B cell (primary cell): ENCODE results near the gene HHAT. TPM values are rescaled to one million over a fixed set of nuclear protein-coding genes. Genes with fewer than 3 reads are reported as not detected.

ENCODE experiments used
- ATAC-seq: fragments of 200-7000 bp; cut with Tn5 transposase; one replicate; pipeline ENCODE4 v1.10.0; 2021; ENCODE audit warnings: low read depth, mild to moderate bottlenecking, moderate number of reproducible peaks, moderate library complexity
- CTCF ChIA-PET: fragments of 350-600 bp; sonication (Branson Sonifier 250); formaldehyde crosslinking; loops from one replicate; lab custom pipeline; 2021; ENCODE audit warnings: antibody characterized with exemption, inconsistent platforms; lab: Charles Lee
- POLR2A ChIA-PET: fragments of 350-600 bp; sonication (Branson Sonifier 250); formaldehyde crosslinking; loops from one replicate; lab custom pipeline; 2021; ENCODE audit warnings: antibody characterized with exemption; lab: Charles Lee
- DNase-seq: peaks from one replicate; pipeline ENCODE4 v3.0.0; 2013
- H2AFZ ChIP-seq: 2 replicates; pipeline ENCODE4 v1.6.1; 2012; ENCODE audit warnings: mild to moderate bottlenecking, low read depth, low read length; ENCODE audit not compliant: insufficient read depth, poor library complexity, severe bottlenecking
- H3K27ac ChIP-seq, 2 donors: 1 replicate in 1 of 2; 2 replicates in 1 of 2; pipeline ENCODE4 v1.5.1; 2012 to 2013; ENCODE audit warnings: low read length in 2 of 2, mild to moderate bottlenecking in 2 of 2, moderate library complexity in 1 of 2
- H3K27me3 ChIP-seq, 4 experiments: fragments of 200-600 bp in 1 of 4; sonication (generic) in 1 of 4; replicated peaks in 1 of 4; 1 replicate in 2 of 4; 2 replicates in 2 of 4; pipeline versions ENCODE4 v1.6.1 to v1.7.0; 2013 to 2016; ENCODE audit warnings: low read length in 3 of 4, mild to moderate bottlenecking in 2 of 4, mixed read lengths in 1 of 4, moderate library complexity in 1 of 4; ENCODE audit not compliant: insufficient read depth in 4 of 4, control insufficient read depth in 3 of 4; ENCODE audit errors: control extremely low read depth in 1 of 4
- H3K36me3 ChIP-seq, 2 experiments: replicated peaks in 1 of 2; 1 replicate in 1 of 2; 2 replicates in 1 of 2; pipeline versions ENCODE4 v1.6.1 to v1.7.1; 2013; ENCODE audit warnings: low read length in 1 of 2; ENCODE audit not compliant: insufficient read depth in 2 of 2, control insufficient read depth in 1 of 2; ENCODE audit errors: control extremely low read depth in 1 of 2, extremely low read depth in 1 of 2
- H3K4me1 ChIP-seq, 2 donors: fragments of 200-600 bp in 1 of 2; sonication (generic) in 1 of 2; 1 replicate in 1 of 2; 2 replicates in 1 of 2; pipeline versions ENCODE4 v1.5.1 to v1.6.1; 2013 to 2017; ENCODE audit warnings: low read length in 2 of 2; ENCODE audit not compliant: control insufficient read depth in 2 of 2, insufficient read depth in 2 of 2
- H3K4me2 ChIP-seq: replicated peaks from 2 replicates; pipeline ENCODE3; 2012; ENCODE audit warnings: mild to moderate bottlenecking, low read depth, low read length; ENCODE audit not compliant: poor library complexity, severe bottlenecking
- H3K4me3 ChIP-seq, 5 experiments: fragments of 200-600 bp in 1 of 5; sonication (generic) in 1 of 5; 1 replicate in 3 of 5; 2 replicates in 2 of 5; pipeline versions ENCODE4 v1.5.1 to v1.7.0; 2011 to 2016; ENCODE audit warnings: low read length in 4 of 5, mild to moderate bottlenecking in 4 of 5, low read depth in 2 of 5, control low read depth in 1 of 5, moderate library complexity in 1 of 5; ENCODE audit not compliant: insufficient read depth in 1 of 5; ENCODE audit errors: control extremely low read depth in 1 of 5, extremely low read depth in 1 of 5
- H3K79me2 ChIP-seq: fragments of 200-600 bp; sonication (generic); one replicate; pipeline ENCODE4 v1.6.0; 2016; ENCODE audit warnings: low read length; ENCODE audit not compliant: control insufficient read depth, insufficient read depth
- H3K9ac ChIP-seq: fragments of 200-600 bp; sonication (generic); 2 replicates; pipeline ENCODE4 v1.6.1; 2017; ENCODE audit warnings: mild to moderate bottlenecking, low read length, moderate library complexity
- H3K9me3 ChIP-seq, 3 donors: one replicate each; pipeline versions ENCODE4 v1.6.1 to v1.7.1; 2013; ENCODE audit warnings: low read length in 2 of 3; ENCODE audit not compliant: control insufficient read depth in 2 of 3, insufficient read depth in 1 of 3; ENCODE audit errors: control extremely low read depth in 1 of 3
- H4K20me1 ChIP-seq: 2 replicates; pipeline ENCODE4 v1.6.0; 2012; ENCODE audit warnings: mild to moderate bottlenecking, low read length; ENCODE audit not compliant: insufficient read depth, control insufficient read depth, poor library complexity, severe bottlenecking
- H3K27ac Mint-ChIP-seq: one replicate; pipeline ENCODE4 v1.8.0; 2021; ENCODE audit warnings: mixed read lengths
- H3K27me3 Mint-ChIP-seq: one replicate; pipeline ENCODE4 v1.8.0; 2021; ENCODE audit warnings: mixed read lengths
- H3K4me1 Mint-ChIP-seq: one replicate; pipeline ENCODE4 v1.8.0; 2021; ENCODE audit warnings: mixed read lengths
- H3K4me3 Mint-ChIP-seq: one replicate; pipeline ENCODE4 v1.8.0; 2021; ENCODE audit warnings: mixed read lengths
- H3K9me3 Mint-ChIP-seq: one replicate; pipeline ENCODE4 v1.8.0; 2022; ENCODE audit warnings: mixed read lengths; ENCODE audit not compliant: insufficient read depth
- CTCF ChIP-seq: fragments of 200-600 bp; IDR thresholded peaks from one replicate; pipeline ENCODE4 v1.8.0; 2022; ENCODE audit warnings: antibody characterized with exemption, mild to moderate bottlenecking
- EZH2 ChIP-seq: IDR thresholded peaks from 2 replicates; pipeline ENCODE4 v1.6.1; 2012; ENCODE audit warnings: borderline replicate concordance, low read depth, mild to moderate bottlenecking, moderate library complexity, low read length; ENCODE audit not compliant: insufficient read depth, poor library complexity, severe bottlenecking
- WGBS: methylation state at CpG from one replicate; pipeline ENCODE4 v1.1.5; 2013; ENCODE audit warnings: missing lambda C conversion rate; ENCODE audit not compliant: insufficient coverage; 5-methylcytosine and 5-hydroxymethylcytosine counted together
- intact Hi-C: fragments of 100-400 bp; cut with micrococcal nuclease; formaldehyde crosslinking; loops from one replicate; pipeline ENCODE4 v1.10.0; 2022
- polyA plus RNA-seq: library from polyadenylated mRNA; depleted of rRNA; stranded (reverse); fragments of >200 nt; gene quantifications from 2 replicates; pipeline ENCODE4 v1.2.3, GENCODE V29; 2012
- total RNA-seq, 2 donors: library from RNA; stranded (reverse); fragments of 120-200 nt in 1 of 2; gene quantifications; 1 replicate in 1 of 2; 2 replicates in 1 of 2; pipeline versions ENCODE4 v1.2.3 to v1.2.4, GENCODE V29; 2013 to 2022

HHAT gene
- total and polyA plus RNA-seq, 2 donors (not counting 1 experiment from before 2014, with no cell fraction given) = 4.0 to 28.2 TPM

- H3K27ac ChIP-seq = no peak overlapping the region
- WGBS = 77% methylated on average over 6 of the region's 7 CpGs
- no peak overlapping the region for H3K4me2 ChIP-seq
- H3K9ac ChIP-seq = no peak overlapping the region
- H4K20me1 ChIP-seq = no peaks in the 10 kb centered on the region
- H3K79me2 ChIP-seq = no peaks in the 10 kb centered on the region
- H3K9me3 Mint-ChIP-seq = no peaks in the 10 kb centered on the region
- no peaks in the 10 kb centered on the region for H3K4me1 ChIP-seq
- H3K4me1 Mint-ChIP-seq = no peaks in the 10 kb centered on the region
- H3K9me3 ChIP-seq = no peaks in the 10 kb centered on the region
- H3K36me3 ChIP-seq = no peaks in the 10 kb centered on the region
- ChIA-PET CTCF (no interaction called here), POLR2A (no interaction called here)
- H3K4me3 Mint-ChIP-seq = no peak overlapping the region
- no peak overlapping the region for H3K27ac Mint-ChIP-seq
- no peak overlapping the region for H3K4me3 ChIP-seq
- ATAC-seq (no peak), DNase-seq (no peak)
- no peak for TF ChIP-seq EZH2
- no peak for TF ChIP-seq CTCF
- H2AFZ ChIP-seq = no peak overlapping the region
- no peaks in the 10 kb centered on the region for H3K27me3 Mint-ChIP-seq
- intact Hi-C loops = no loop called here
- no peaks in the 10 kb centered on the region for H3K27me3 ChIP-seq
Measured at GRCh38 chr1:210505601-210506496, 177.1 kb downstream of the HHAT start.

GRCh38 chr1:210506689-210507088, 178.0 kb downstream of the HHAT start:
- Histone ChIP-seq H3K27me3 (no peaks in the 10 kb centered on the region), H4K20me1 (no peaks in the 10 kb centered on the region), H3K9ac (no peak overlapping the region), H3K27ac (no peak overlapping the region), H3K4me1 (no peaks in the 10 kb centered on the region), H3K4me2 (no peak overlapping the region), H2AFZ (no peak overlapping the region), H3K9me3 (no peaks in the 10 kb centered on the region), H3K4me3 (no peak overlapping the region), H3K79me2 (no peaks in the 10 kb centered on the region), H3K36me3 (no peaks in the 10 kb centered on the region)
- Mint-ChIP-seq H3K27me3 (no peaks in the 10 kb centered on the region), H3K27ac (no peak overlapping the region), H3K4me1 (no peaks in the 10 kb centered on the region), H3K4me3 (no peak overlapping the region), H3K9me3 (no peaks in the 10 kb centered on the region)
- POLR2A ChIA-PET = no interaction called here
- ATAC-seq (no peak), DNase-seq (no peak)
- WGBS = no CpG with 5 or more reads among the region's 2 CpGs
- intact Hi-C loops = no loop called here
- TF ChIP-seq EZH2 (no peak), CTCF (no peak)
- CTCF ChIA-PET = no interaction called here
